ENCODE results near the gene GRWD1. TPM values are rescaled to one million over a fixed set of nuclear protein-coding genes. Genes with fewer than 3 reads are reported as not detected.

GRWD1 gene
- total and polyA plus RNA-seq, 10 of the 15 experiments (the other 5 are each of a cell fraction or from before 2014, with no cell fraction given), result 1.4 to 103 (median 30.7) TPM

DNA sequence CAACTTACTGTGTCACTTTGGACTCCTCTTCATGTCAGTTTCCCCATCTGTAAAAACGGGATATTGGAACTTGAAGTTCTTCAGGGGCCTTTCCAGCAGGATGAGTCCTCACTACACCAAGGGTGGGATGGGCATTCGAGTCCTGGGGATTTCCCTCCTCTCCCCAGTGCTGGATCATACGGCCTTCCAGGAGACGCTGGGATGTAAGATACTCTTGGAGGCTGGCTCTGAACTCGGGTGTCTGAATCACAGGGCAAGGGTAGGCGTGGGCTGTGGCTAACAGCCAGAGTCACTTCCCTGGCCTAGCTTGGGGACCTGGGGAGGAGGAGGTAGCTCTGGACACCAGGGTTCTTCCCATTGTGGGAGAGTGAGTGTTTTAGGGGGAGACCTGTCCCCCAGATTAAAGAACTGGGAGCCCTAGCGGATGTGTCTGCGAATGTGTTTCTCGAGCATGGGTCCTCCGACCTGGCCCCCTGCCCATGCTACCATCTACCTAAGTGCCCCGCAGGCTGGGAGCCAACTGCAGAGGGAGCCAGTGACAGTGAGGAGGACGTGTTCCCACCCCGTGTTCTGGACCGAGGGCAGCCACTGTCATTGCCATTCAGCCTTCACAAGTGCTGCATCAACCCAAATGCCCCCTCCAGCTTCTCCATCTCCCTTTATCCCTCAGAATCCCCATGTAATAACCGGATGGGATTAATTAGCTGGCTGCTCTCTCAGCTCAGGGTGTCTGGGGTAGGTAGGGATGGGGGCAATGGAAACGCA lies 21.0 kb downstream of the GRWD1 start:
- Histone ChIP-seq H3K27ac (ENCODE audit: control insufficient read depth, insufficient read depth) (no peak overlapping the region), H3K79me2 (ENCODE audit: control insufficient read depth, insufficient read depth, low read length) (peaks cover 9% of the 10 kb centered on the region), H3K36me3 (ENCODE audit: control insufficient read depth in 2 of 2, insufficient read depth in 2 of 2, low read length in 1 of 2) (peaks cover 1 to 2% of the 10 kb centered on the region in 2 experiments; a peak in 3 of 4 replicates), H4K20me1 (ENCODE audit: control insufficient read depth, insufficient read depth) (peaks cover 3% of the 10 kb centered on the region; the same call in 1 of the 2 replicates), H3K9ac (ENCODE audit: control insufficient read depth, insufficient read depth, low read length) (no peak overlapping the region), H3K9me3 (replicated peaks; ENCODE audit: control insufficient read depth, insufficient read depth, low read length) (no peaks in the 10 kb centered on the region), H2AFZ (ENCODE audit: control insufficient read depth, low read depth, low read length) (no peak overlapping the region), H3K4me2 (ENCODE audit: control insufficient read depth, insufficient read depth) (no peak overlapping the region), H3K4me1 (ENCODE audit: control insufficient read depth, insufficient read depth, low read length) (peaks cover 8% of the 10 kb centered on the region; the same call in 1 of the 2 replicates), H3K27me3 (replicated peaks in 1 of 2; ENCODE audit: control insufficient read depth in 2 of 2, insufficient read depth in 2 of 2, low read length in 1 of 2) (no peaks in the 10 kb centered on the region), H3K4me3 (no peak overlapping the region)
- ChIA-PET SMC1A (ENCODE audit: uncharacterized antibody, unreplicated experiment) (no interaction called here), CTCF (interaction anchor here (1.0 kb wide), 1 partner anchor 75 kb away, joined by 4 read pairs; the partner anchor contains the start of gene KDELR1), POLR2A (interaction anchor here (1.4 kb wide), 1 partner anchor 11 kb away, joined by 5 read pairs; the partner anchor contains the start of gene KCNJ14), RAD21 (ENCODE audit: unreplicated experiment) (interaction anchor here (0.7 kb wide), 1 partner anchor 38 kb away, joined by 3 read pairs; no protein-coding TSS in a partner anchor)
- intact Hi-C loops (cut with micrococcal nuclease; ENCODE audit: unreplicated experiment) (no loop called here), in situ Hi-C loops (cut with MboI) (no loop called here)
- TF ChIP-seq ZBED1 (IDR thresholded peaks at IDR 0.05; ENCODE audit: borderline replicate concordance) (no peak), BHLHE40 (IDR thresholded peaks at IDR 0.05; ENCODE audit: borderline replicate concordance in 1 of 2, low read depth in 2 of 2, low read length in 1 of 2) (no peak), SP1 (IDR thresholded peaks at IDR 0.05; ENCODE audit: low read depth, low read length) (no peak), STAT3 (IDR thresholded peaks at IDR 0.05; ENCODE audit: low read depth, low read length) (no peak), CHD2 (IDR thresholded peaks at IDR 0.05; ENCODE audit: borderline replicate concordance, low read depth, low read length) (no peak), EGR1 (IDR thresholded peaks at IDR 0.05; ENCODE audit: borderline replicate concordance in 1 of 2, low read depth in 2 of 2, low read length in 2 of 2) (no peak), POLR2AphosphoS5 (IDR thresholded peaks at IDR 0.05; ENCODE audit: low read length) (no peak)
- TF ChIP-seq, protein P1, sequence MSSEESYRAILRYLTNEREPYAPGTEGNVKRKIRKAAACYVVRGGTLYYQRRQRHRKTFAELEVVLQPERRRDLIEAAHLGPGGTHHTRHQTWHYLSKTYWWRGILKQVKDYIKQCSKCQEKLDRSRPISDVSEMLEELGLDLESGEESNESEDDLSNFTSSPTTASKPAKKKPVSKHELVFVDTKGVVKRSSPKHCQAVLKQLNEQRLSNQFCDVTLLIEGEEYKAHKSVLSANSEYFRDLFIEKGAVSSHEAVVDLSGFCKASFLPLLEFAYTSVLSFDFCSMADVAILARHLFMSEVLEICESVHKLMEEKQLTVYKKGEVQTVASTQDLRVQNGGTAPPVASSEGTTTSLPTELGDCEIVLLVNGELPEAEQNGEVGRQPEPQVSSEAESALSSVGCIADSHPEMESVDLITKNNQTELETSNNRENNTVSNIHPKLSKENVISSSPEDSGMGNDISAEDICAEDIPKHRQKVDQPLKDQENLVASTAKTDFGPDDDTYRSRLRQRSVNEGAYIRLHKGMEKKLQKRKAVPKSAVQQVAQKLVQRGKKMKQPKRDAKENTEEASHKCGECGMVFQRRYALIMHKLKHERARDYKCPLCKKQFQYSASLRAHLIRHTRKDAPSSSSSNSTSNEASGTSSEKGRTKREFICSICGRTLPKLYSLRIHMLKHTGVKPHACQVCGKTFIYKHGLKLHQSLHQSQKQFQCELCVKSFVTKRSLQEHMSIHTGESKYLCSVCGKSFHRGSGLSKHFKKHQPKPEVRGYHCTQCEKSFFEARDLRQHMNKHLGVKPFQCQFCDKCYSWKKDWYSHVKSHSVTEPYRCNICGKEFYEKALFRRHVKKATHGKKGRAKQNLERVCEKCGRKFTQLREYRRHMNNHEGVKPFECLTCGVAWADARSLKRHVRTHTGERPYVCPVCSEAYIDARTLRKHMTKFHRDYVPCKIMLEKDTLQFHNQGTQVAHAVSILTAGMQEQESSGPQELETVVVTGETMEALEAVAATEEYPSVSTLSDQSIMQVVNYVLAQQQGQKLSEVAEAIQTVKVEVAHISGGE (CRISPR knock-in tag; IDR thresholded peaks at IDR 0.05), result no peak
- TF ChIP-seq, protein P2, sequence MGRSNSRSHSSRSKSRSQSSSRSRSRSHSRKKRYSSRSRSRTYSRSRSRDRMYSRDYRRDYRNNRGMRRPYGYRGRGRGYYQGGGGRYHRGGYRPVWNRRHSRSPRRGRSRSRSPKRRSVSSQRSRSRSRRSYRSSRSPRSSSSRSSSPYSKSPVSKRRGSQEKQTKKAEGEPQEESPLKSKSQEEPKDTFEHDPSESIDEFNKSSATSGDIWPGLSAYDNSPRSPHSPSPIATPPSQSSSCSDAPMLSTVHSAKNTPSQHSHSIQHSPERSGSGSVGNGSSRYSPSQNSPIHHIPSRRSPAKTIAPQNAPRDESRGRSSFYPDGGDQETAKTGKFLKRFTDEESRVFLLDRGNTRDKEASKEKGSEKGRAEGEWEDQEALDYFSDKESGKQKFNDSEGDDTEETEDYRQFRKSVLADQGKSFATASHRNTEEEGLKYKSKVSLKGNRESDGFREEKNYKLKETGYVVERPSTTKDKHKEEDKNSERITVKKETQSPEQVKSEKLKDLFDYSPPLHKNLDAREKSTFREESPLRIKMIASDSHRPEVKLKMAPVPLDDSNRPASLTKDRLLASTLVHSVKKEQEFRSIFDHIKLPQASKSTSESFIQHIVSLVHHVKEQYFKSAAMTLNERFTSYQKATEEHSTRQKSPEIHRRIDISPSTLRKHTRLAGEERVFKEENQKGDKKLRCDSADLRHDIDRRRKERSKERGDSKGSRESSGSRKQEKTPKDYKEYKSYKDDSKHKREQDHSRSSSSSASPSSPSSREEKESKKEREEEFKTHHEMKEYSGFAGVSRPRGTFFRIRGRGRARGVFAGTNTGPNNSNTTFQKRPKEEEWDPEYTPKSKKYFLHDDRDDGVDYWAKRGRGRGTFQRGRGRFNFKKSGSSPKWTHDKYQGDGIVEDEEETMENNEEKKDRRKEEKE (IDR thresholded peaks at IDR 0.05), result no peak
- TF ChIP-seq, protein P3, sequence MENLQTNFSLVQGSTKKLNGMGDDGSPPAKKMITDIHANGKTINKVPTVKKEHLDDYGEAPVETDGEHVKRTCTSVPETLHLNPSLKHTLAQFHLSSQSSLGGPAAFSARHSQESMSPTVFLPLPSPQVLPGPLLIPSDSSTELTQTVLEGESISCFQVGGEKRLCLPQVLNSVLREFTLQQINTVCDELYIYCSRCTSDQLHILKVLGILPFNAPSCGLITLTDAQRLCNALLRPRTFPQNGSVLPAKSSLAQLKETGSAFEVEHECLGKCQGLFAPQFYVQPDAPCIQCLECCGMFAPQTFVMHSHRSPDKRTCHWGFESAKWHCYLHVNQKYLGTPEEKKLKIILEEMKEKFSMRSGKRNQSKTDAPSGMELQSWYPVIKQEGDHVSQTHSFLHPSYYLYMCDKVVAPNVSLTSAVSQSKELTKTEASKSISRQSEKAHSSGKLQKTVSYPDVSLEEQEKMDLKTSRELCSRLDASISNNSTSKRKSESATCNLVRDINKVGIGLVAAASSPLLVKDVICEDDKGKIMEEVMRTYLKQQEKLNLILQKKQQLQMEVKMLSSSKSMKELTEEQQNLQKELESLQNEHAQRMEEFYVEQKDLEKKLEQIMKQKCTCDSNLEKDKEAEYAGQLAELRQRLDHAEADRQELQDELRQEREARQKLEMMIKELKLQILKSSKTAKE (IDR thresholded peaks at IDR 0.05; ENCODE audit: low read depth, poor library complexity, severe bottlenecking), result no peak
- no peak for FAIRE-seq
- no peak for DNase-seq (ENCODE audit: low read depth, low spot score)
- no TSS peak for BruUV-seq (replicated peaks)
- no peak for ATAC-seq
- WGBS (ENCODE audit: insufficient coverage, insufficient replicate concordance, low lambda C conversion rate, missing lambda C conversion rate), result 88% methylated on average over 16 of the region's 16 CpGs

Data from GM12878 (cell line).